ENCODE results near the gene HSPA2.
"Not testable (repeated sequence)": the region's sequence is repeated elsewhere in the genome, so short reads cannot be mapped to it uniquely, and the experiment has no call there.

HSPA2 gene

GRCh38 chr14:64513271-64513670, 27.3 kb upstream of the HSPA2 start:
- no peak for TF ChIP-seq CTCF (IDR thresholded peaks at IDR 0.05; ENCODE audit: control insufficient read depth, insufficient read depth, low read depth, low read length, missing control alignments)
- no peak overlapping the region for H3K4me3 ChIP-seq (ENCODE audit: control insufficient read depth, low read depth, low read length)
- DNase-seq (ENCODE audit: low read depth), result no peak

- TF ChIP-seq CTCF (IDR thresholded peaks at IDR 0.05; ENCODE audit: control insufficient read depth, insufficient read depth, low read depth, low read length, missing control alignments), result no peak
- no peak for DNase-seq (ENCODE audit: low read depth)
- H3K4me3 ChIP-seq (ENCODE audit: control insufficient read depth, low read depth, low read length), result no peak overlapping the region
Observed at GRCh38 chr14:64515053-64515452, 25.5 kb upstream of the HSPA2 start.

GRCh38 chr14:64516969-64517368, 23.6 kb upstream of the HSPA2 start:
- TF ChIP-seq CTCF (IDR thresholded peaks at IDR 0.05; ENCODE audit: control insufficient read depth, insufficient read depth, low read depth, low read length, missing control alignments), result no peak
- no peak for DNase-seq (ENCODE audit: low read depth)

GRCh38 chr14:64517667-64518066, 22.9 kb upstream of the HSPA2 start:
- not testable (repeated sequence) for H3K4me3 ChIP-seq (ENCODE audit: control insufficient read depth, low read depth, low read length); DNase-seq (ENCODE audit: low read depth)

More at GRCh38 chr14:64516969-64517368, 23.6 kb upstream of the HSPA2 start:
- H3K4me3 ChIP-seq (ENCODE audit: control insufficient read depth, low read depth, low read length), result no peak overlapping the region

- H3K4me3 ChIP-seq (ENCODE audit: control insufficient read depth, low read depth, low read length), result no peak overlapping the region
- TF ChIP-seq CTCF (IDR thresholded peaks at IDR 0.05; ENCODE audit: control insufficient read depth, insufficient read depth, low read depth, low read length, missing control alignments), result no peak
- DNase-seq (ENCODE audit: low read depth), result no peak
Observed at GRCh38 chr14:64518229-64518628, 22.3 kb upstream of the HSPA2 start.

GRCh38 chr14:64520699-64521098, 19.8 kb upstream of the HSPA2 start:
- DNase-seq (ENCODE audit: low read depth), result no peak
- no peak for TF ChIP-seq CTCF (IDR thresholded peaks at IDR 0.05; ENCODE audit: control insufficient read depth, insufficient read depth, low read depth, low read length, missing control alignments)
- H3K4me3 ChIP-seq (ENCODE audit: control insufficient read depth, low read depth, low read length), result no peak overlapping the region

- no peak for TF ChIP-seq CTCF (IDR thresholded peaks at IDR 0.05; ENCODE audit: control insufficient read depth, insufficient read depth, low read depth, low read length, missing control alignments)
- H3K4me3 ChIP-seq (ENCODE audit: control insufficient read depth, low read depth, low read length), result no peak overlapping the region
- no peak for DNase-seq (ENCODE audit: low read depth)
Observed at GRCh38 chr14:64522591-64523355, 17.8 kb upstream of the HSPA2 start.

Measured in AG09309 (cell line).